Keratinocyte (primary cell): ENCODE data around the gene ASTN1. TPM values are rescaled to one million over a fixed set of nuclear protein-coding genes. Genes with fewer than 3 reads are reported as not detected.

Source experiments
- DNase-seq: peaks from one replicate; pipeline ENCODE4 v3.0.0-alpha.2; 2011; ENCODE audit warnings: low read depth, missing footprints, low spot score
- FAIRE-seq: peaks from 2 replicates; lab custom pipeline; 2011; peaks lifted over from hg19 to GRCh38; lab: Jason Lieb, UNC
- H2AFZ ChIP-seq: 2 replicates; pipeline ENCODE4 v1.6.0; 2012; ENCODE audit warnings: low read length, control low read depth, inconsistent platforms; ENCODE audit not compliant: control insufficient read depth
- H3K27ac ChIP-seq: 2 replicates; pipeline ENCODE4 v1.5.1; 2011; ENCODE audit warnings: low read length; ENCODE audit not compliant: control insufficient read depth, insufficient read depth
- H3K27me3 ChIP-seq: 3 replicates; pipeline ENCODE4 v1.6.0; 2011; ENCODE audit warnings: low read length; ENCODE audit not compliant: control insufficient read depth, insufficient read depth; ENCODE audit errors: extremely low read depth
- H3K36me3 ChIP-seq, 2 experiments: 2 replicates in 1 of 2; 3 replicates in 1 of 2; pipeline ENCODE4 v1.5.1; 2011; ENCODE audit warnings: low read length in 2 of 2, mild to moderate bottlenecking in 1 of 2; ENCODE audit not compliant: control insufficient read depth in 2 of 2, insufficient read depth in 2 of 2; ENCODE audit errors: extremely low read depth in 1 of 2
- H3K4me1 ChIP-seq: 3 replicates; pipeline ENCODE4 v1.5.1; 2011; ENCODE audit warnings: low read length; ENCODE audit not compliant: control insufficient read depth, insufficient read depth; ENCODE audit errors: extremely low read depth
- H3K4me2 ChIP-seq: 3 replicates; pipeline ENCODE4 v1.6.0; 2011; ENCODE audit warnings: low read depth, low read length; ENCODE audit not compliant: control insufficient read depth, insufficient read depth; ENCODE audit errors: extremely low read depth
- H3K4me3 ChIP-seq, 3 experiments: fragments of 200-600 bp in 1 of 3; sonication (generic) in 1 of 3; 2 replicates in 2 of 3; 3 replicates in 1 of 3; pipeline ENCODE4 v1.5.1; 2011 to 2016; ENCODE audit warnings: low read length in 3 of 3, mild to moderate bottlenecking in 3 of 3, control low read depth in 2 of 3, inconsistent platforms in 1 of 3, low read depth in 1 of 3, mixed read lengths in 1 of 3, mixed run types in 1 of 3, moderate library complexity in 1 of 3; ENCODE audit not compliant: control insufficient read depth in 2 of 3, insufficient read depth in 2 of 3; ENCODE audit errors: extremely low read depth in 1 of 3
- H3K79me2 ChIP-seq: 2 replicates; pipeline ENCODE4 v1.6.0; 2012; ENCODE audit warnings: low read length; ENCODE audit not compliant: control insufficient read depth, insufficient read depth
- H3K9ac ChIP-seq: 3 replicates; pipeline ENCODE4 v1.6.0; 2011; ENCODE audit warnings: low read length; ENCODE audit not compliant: control insufficient read depth, insufficient read depth; ENCODE audit errors: extremely low read depth
- H3K9me1 ChIP-seq: 3 replicates; pipeline ENCODE4 v1.6.0; 2011; ENCODE audit warnings: low read length; ENCODE audit not compliant: control insufficient read depth, insufficient read depth; ENCODE audit errors: extremely low read depth
- H3K9me3 ChIP-seq: 2 replicates; pipeline ENCODE4 v1.5.1; 2012; ENCODE audit warnings: low read depth, low read length; ENCODE audit not compliant: control insufficient read depth
- H4K20me1 ChIP-seq: 3 replicates; pipeline ENCODE4 v1.6.0; 2011; ENCODE audit warnings: low read length; ENCODE audit not compliant: control insufficient read depth, insufficient read depth; ENCODE audit errors: extremely low read depth
- CTCF ChIP-seq, 3 experiments: IDR thresholded peaks in 1 of 3; conservative IDR thresholded peaks in 1 of 3; optimal IDR thresholded peaks in 1 of 3; 2 replicates in 2 of 3; 3 replicates in 1 of 3; pipeline versions ENCODE3 to v1.5.1; 2011; ENCODE audit warnings: low read length in 3 of 3, mild to moderate bottlenecking in 3 of 3, moderate library complexity in 2 of 3, control low read depth in 1 of 3, inconsistent platforms in 1 of 3; ENCODE audit not compliant: insufficient read depth in 2 of 3; ENCODE audit errors: extremely low read depth in 1 of 3
- EZH2 ChIP-seq: IDR thresholded peaks from one replicate; pipeline ENCODE4 v1.6.1; 2012; ENCODE audit warnings: inconsistent platforms, mild to moderate bottlenecking, low read length, moderate library complexity
- dilution Hi-C: fragments of 300-500 bp; cut with MboI; formaldehyde crosslinking; loops from one replicate; pipeline ENCODE4 v1.7.0; 2020; ENCODE audit warnings: low sequenced_read_pairs; ENCODE audit not compliant: extremely low pct_ligation_motif_present
- polyA plus RNA-seq, 5 experiments: library from polyadenylated mRNA; depleted of rRNA in 3 of 5; stranded (reverse) in 3 of 5; stranded (forward) in 1 of 5; unstranded in 1 of 5; fragments of >200 nt; gene quantifications; 1 replicate in 1 of 5; 2 replicates in 3 of 5; 3 replicates in 1 of 5; pipeline versions ENCODE4 v1.2.1 to v1.2.3, GENCODE V29; 2011 to 2012; ENCODE audit warnings: missing spikeins in 2 of 5, low read depth in 1 of 5, low replicate concordance in 1 of 5

ASTN1 gene
- polyA plus RNA-seq, 1 donor (not counting 4 experiments of a cell fraction or from before 2014, with no cell fraction given) = 0.08 TPM

- H3K9me3 ChIP-seq = no peaks in the 10 kb centered on the region
- H3K9ac ChIP-seq = no peak overlapping the region
- H3K4me3 ChIP-seq = no peak overlapping the region
- H3K4me2 ChIP-seq = no peak overlapping the region
- DNase-seq = no peak
- no peaks in the 10 kb centered on the region for H3K79me2 ChIP-seq
- dilution Hi-C loops = no loop called here
- H3K9me1 ChIP-seq = no peaks in the 10 kb centered on the region
- no peak for FAIRE-seq
- H3K4me1 ChIP-seq = no peaks in the 10 kb centered on the region
- H3K27ac ChIP-seq = no peak overlapping the region
- peaks cover 6% of the 10 kb centered on the region for H3K27me3 ChIP-seq
- TF ChIP-seq CTCF (optimal IDR thresholded peaks at IDR 0.05 in 1 of 3, IDR thresholded peaks at IDR 0.05 in 1 of 3, conservative IDR thresholded peaks at IDR 0.05 in 1 of 3; ENCODE audit: extremely low read depth in 1 of 3, insufficient read depth in 2 of 3, low read length in 3 of 3) = no peak
- no peak for TF ChIP-seq EZH2
- no peak overlapping the region for H2AFZ ChIP-seq
- no peaks in the 10 kb centered on the region for H4K20me1 ChIP-seq
- H3K36me3 ChIP-seq = no peaks in the 10 kb centered on the region
Measured at GRCh38 chr1:177142010-177142409, 22.5 kb downstream of the ASTN1 start.

GRCh38 chr1:177138347-177138746, 26.2 kb downstream of the ASTN1 start:
- no peaks in the 10 kb centered on the region for H3K4me1 ChIP-seq
- dilution Hi-C loops = no loop called here
- no peak overlapping the region for H3K4me2 ChIP-seq
- DNase-seq (no peak), FAIRE-seq (no peak)
- H4K20me1 ChIP-seq = no peaks in the 10 kb centered on the region
- no peaks in the 10 kb centered on the region for H3K36me3 ChIP-seq
- H3K4me3 ChIP-seq = no peak overlapping the region
- no peaks in the 10 kb centered on the region for H3K9me1 ChIP-seq
- no peak overlapping the region for H3K9ac ChIP-seq
- no peak overlapping the region for H2AFZ ChIP-seq
- H3K79me2 ChIP-seq = no peaks in the 10 kb centered on the region
- TF ChIP-seq EZH2 = no peak
- TF ChIP-seq CTCF (optimal IDR thresholded peaks at IDR 0.05 in 1 of 3, IDR thresholded peaks at IDR 0.05 in 1 of 3, conservative IDR thresholded peaks at IDR 0.05 in 1 of 3; ENCODE audit: extremely low read depth in 1 of 3, insufficient read depth in 2 of 3, low read length in 3 of 3) = no peak
- no peak overlapping the region for H3K27ac ChIP-seq
- peaks cover 6% of the 10 kb centered on the region for H3K27me3 ChIP-seq
- H3K9me3 ChIP-seq = no peaks in the 10 kb centered on the region
